ENCODE measurements around the gene MRS2.

MRS2 gene

DNA sequence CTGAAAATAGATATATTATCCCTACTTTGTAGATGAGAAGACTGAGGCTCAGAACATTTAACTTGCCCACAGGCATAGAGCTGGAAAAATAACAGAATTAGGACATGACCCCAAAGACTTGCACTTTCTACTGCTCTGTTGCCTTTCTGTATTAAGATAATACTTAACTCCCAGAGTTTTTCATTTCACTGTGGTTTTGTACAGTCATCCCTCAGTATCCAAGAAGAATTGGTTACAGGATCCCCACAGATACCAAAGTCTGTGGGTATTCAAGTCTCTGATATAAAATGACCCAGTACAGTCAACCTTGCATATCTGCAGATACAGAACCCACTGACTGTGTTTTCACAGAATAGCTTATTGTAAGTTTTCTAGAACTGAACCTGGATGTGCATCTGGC lies 16.8 kb downstream of the MRS2 start:
- Histone ChIP-seq H3K27ac (ENCODE audit: low read depth, low read length) (no peak overlapping the region), H3K27me3 (ENCODE audit: control insufficient read depth, insufficient read depth, low read length) (no peaks in the 10 kb centered on the region), H3K36me3 (ENCODE audit: control insufficient read depth, insufficient read depth, low read length) (peaks cover 18% of the 10 kb centered on the region), H3K4me1 (ENCODE audit: control insufficient read depth, insufficient read depth, low read length) (no peaks in the 10 kb centered on the region), H3K9ac (ENCODE audit: low read length) (no peak overlapping the region), H3K4me3 (ENCODE audit: low read length) (no peak overlapping the region)

- no peaks in the 10 kb centered on the region for H3K27me3 ChIP-seq (ENCODE audit: control insufficient read depth, insufficient read depth, low read length)
- peaks cover 10% of the 10 kb centered on the region for H3K36me3 ChIP-seq (ENCODE audit: control insufficient read depth, insufficient read depth, low read length)
- H3K4me1 ChIP-seq (ENCODE audit: control insufficient read depth, insufficient read depth, low read length): no peaks in the 10 kb centered on the region
- no peak overlapping the region for H3K9ac ChIP-seq (ENCODE audit: low read length)
- no peak overlapping the region for H3K4me3 ChIP-seq (ENCODE audit: low read length)
- no peak overlapping the region for H3K27ac ChIP-seq (ENCODE audit: low read depth, low read length)
Observed at GRCh38 chr6:24425091-24425490, 22.4 kb downstream of the MRS2 start.

GRCh38 chr6:24426729-24427446 lies 24.2 kb downstream of the MRS2 start:
- no peaks in the 10 kb centered on the region for H3K27me3 ChIP-seq (ENCODE audit: control insufficient read depth, insufficient read depth, low read length)
- H3K36me3 ChIP-seq (ENCODE audit: control insufficient read depth, insufficient read depth, low read length): peaks cover 5% of the 10 kb centered on the region
- no peaks in the 10 kb centered on the region for H3K4me1 ChIP-seq (ENCODE audit: control insufficient read depth, insufficient read depth, low read length)
- no peak overlapping the region for H3K4me3 ChIP-seq (ENCODE audit: low read length)
- no peak overlapping the region for H3K9ac ChIP-seq (ENCODE audit: low read length)
- H3K27ac ChIP-seq (ENCODE audit: low read depth, low read length): no peak overlapping the region

DNA sequence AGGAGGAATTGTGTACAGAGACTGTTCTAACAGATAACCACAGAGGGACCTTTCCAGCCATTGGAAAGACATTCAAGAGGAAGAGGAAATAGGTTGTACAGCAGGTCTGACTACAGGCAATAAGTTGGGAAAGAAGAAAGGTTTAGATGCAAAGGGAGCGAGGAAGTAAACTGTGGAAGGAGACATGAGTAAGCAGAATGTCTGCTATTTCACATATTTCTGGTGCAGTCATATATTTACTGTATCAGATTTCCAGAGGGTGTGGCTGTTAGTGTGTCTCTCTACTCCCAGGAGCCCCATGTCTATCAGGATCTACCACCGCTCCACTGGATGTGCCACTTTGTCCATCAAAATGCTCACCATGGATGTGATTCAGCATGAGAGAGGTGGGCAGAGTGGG lies 25.9 kb downstream of the MRS2 start:
- Histone ChIP-seq H3K9ac (ENCODE audit: low read length) (no peak overlapping the region), H3K27ac (ENCODE audit: low read depth, low read length) (no peak overlapping the region), H3K4me1 (ENCODE audit: control insufficient read depth, insufficient read depth, low read length) (no peaks in the 10 kb centered on the region), H3K27me3 (ENCODE audit: control insufficient read depth, insufficient read depth, low read length) (no peaks in the 10 kb centered on the region), H3K4me3 (ENCODE audit: low read length) (no peak overlapping the region), H3K36me3 (ENCODE audit: control insufficient read depth, insufficient read depth, low read length) (peaks cover 2% of the 10 kb centered on the region)

- Histone ChIP-seq H3K4me1 (ENCODE audit: control insufficient read depth, insufficient read depth, low read length) (no peaks in the 10 kb centered on the region), H3K27me3 (ENCODE audit: control insufficient read depth, insufficient read depth, low read length) (no peaks in the 10 kb centered on the region), H3K9ac (ENCODE audit: low read length) (no peak overlapping the region), H3K27ac (ENCODE audit: low read depth, low read length) (no peak overlapping the region), H3K36me3 (ENCODE audit: control insufficient read depth, insufficient read depth, low read length) (peaks cover 2% of the 10 kb centered on the region), H3K4me3 (ENCODE audit: low read length) (no peak overlapping the region)
Observed at GRCh38 chr6:24429146-24429545, 26.4 kb downstream of the MRS2 start.

DNA sequence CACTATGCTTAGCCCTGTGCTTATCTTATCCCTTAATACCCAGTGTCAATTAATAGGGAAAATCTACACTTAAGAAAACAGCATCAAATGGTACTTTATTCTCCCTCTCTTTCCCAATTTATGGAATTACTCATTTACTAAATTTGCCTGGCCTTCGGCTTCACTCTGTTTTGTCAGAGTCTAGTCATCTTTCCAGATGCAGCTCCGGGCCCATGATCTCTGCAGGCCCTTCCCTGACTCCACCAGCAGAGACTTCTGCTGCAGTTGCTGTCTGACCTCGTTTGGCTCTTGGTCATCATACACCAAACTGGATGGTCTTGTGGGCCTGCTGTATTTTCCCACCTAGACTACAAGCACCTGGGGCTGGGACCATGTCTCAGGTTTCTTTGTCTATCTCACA lies 27.4 kb downstream of the MRS2 start:
- Histone ChIP-seq H3K4me1 (ENCODE audit: control insufficient read depth, insufficient read depth, low read length) (no peaks in the 10 kb centered on the region), H3K27me3 (ENCODE audit: control insufficient read depth, insufficient read depth, low read length) (no peaks in the 10 kb centered on the region), H3K36me3 (ENCODE audit: control insufficient read depth, insufficient read depth, low read length) (peaks cover 2% of the 10 kb centered on the region), H3K4me3 (ENCODE audit: low read length) (no peak overlapping the region), H3K27ac (ENCODE audit: low read depth, low read length) (no peak overlapping the region), H3K9ac (ENCODE audit: low read length) (no peak overlapping the region)

DNA sequence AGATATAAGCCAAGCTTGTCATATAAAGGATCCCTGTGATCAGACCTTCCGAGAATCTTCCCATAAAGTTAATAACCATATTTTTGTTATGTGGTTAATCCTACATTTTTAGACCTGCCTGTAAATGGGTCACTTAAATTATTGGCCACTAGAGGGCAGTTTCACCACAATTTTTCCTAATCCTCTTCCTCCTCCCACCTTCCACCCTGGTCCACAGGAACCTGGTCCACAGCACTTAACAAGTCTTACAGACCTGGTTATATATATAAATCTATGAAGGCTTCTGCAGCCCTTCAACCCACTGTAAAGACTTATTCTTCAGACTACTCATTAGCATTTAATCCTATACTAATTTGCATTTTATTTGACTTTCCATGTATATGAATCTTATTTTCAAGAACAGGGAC lies 28.3 kb downstream of the MRS2 start:
- H3K27ac ChIP-seq (ENCODE audit: low read depth, low read length): no peak overlapping the region
- no peaks in the 10 kb centered on the region for H3K27me3 ChIP-seq (ENCODE audit: control insufficient read depth, insufficient read depth, low read length)
- no peak overlapping the region for H3K9ac ChIP-seq (ENCODE audit: low read length)
- H3K4me1 ChIP-seq (ENCODE audit: control insufficient read depth, insufficient read depth, low read length): no peaks in the 10 kb centered on the region
- no peak overlapping the region for H3K4me3 ChIP-seq (ENCODE audit: low read length)
- H3K36me3 ChIP-seq (ENCODE audit: control insufficient read depth, insufficient read depth, low read length): peaks cover 2% of the 10 kb centered on the region

GRCh38 chr6:24432611-24433010 lies 29.9 kb downstream of the MRS2 start:
- H3K27me3 ChIP-seq (ENCODE audit: control insufficient read depth, insufficient read depth, low read length): no peaks in the 10 kb centered on the region
- H3K4me1 ChIP-seq (ENCODE audit: control insufficient read depth, insufficient read depth, low read length): no peaks in the 10 kb centered on the region
- no peak overlapping the region for H3K27ac ChIP-seq (ENCODE audit: low read depth, low read length)
- no peak overlapping the region for H3K9ac ChIP-seq (ENCODE audit: low read length)
- H3K4me3 ChIP-seq (ENCODE audit: low read length): no peak overlapping the region
- peaks cover 2% of the 10 kb centered on the region for H3K36me3 ChIP-seq (ENCODE audit: control insufficient read depth, insufficient read depth, low read length)

DNA sequence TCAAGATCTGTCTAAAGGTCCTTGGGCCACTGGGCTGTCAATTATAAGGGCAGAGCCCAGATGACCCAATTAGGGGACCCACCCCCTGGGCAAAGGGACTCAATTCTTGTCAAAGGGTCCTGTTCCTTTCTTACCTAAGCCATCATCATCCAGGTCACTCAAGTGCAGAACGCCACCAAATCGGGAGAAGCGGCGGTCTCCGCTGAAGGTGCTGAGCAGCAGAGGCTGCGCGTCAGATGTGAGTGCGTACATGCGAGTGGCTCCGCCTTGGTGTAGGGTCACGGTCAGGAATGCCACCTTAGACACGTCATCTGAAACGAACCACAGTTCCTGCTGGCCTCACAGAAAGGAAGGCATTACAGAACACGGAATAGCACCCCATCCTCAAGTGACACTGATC lies 34.2 kb downstream of the MRS2 start:
- Histone ChIP-seq H3K36me3 (ENCODE audit: control insufficient read depth, insufficient read depth, low read length) (no peaks in the 10 kb centered on the region), H3K4me3 (ENCODE audit: low read length) (no peak overlapping the region)

DNA sequence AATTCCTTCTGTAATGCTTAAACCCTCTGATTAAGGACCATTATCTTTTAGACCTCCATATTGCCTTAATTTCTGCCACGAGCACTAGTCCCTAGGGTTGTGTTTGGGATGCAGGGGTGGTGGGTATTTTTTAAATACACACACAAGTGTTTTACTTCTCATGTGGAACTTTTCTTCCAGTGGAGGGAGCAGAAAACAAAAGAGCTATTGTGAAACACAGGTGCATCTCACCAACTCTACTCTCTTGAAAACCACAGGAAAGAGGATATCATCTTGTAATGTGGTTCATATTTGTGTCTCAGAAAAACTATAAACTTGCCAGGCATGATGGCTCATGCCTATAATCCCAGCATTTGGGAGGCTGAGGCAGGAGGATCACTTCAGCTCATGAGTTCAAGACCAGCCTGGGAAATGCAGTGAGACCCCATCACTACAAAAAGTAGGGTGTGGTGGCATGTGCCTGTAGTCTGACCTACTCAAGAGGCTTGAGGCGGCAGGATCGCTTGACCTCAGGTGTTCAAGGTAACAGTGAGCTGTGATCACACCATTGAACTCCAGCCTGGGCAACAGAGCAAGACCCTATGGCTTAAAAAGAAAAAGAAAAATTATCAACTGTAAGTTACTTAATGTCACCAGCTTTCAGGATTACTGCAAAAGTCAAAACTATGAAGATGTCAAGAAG lies 37.3 kb downstream of the MRS2 start:
- Histone ChIP-seq H3K4me1 (ENCODE audit: control insufficient read depth, insufficient read depth, low read length) (no peaks in the 10 kb centered on the region), H3K4me3 (ENCODE audit: low read length) (no peak overlapping the region), H3K9ac (ENCODE audit: low read length) (no peak overlapping the region), H3K27ac (ENCODE audit: low read depth, low read length) (no peak overlapping the region), H3K36me3 (ENCODE audit: control insufficient read depth, insufficient read depth, low read length) (no peaks in the 10 kb centered on the region), H3K27me3 (ENCODE audit: control insufficient read depth, insufficient read depth, low read length) (no peaks in the 10 kb centered on the region)

More for the DNA sequence above, 34.2 kb downstream of the MRS2 start:
- Histone ChIP-seq H3K9ac (ENCODE audit: low read length) (no peak overlapping the region), H3K27ac (ENCODE audit: low read depth, low read length) (no peak overlapping the region), H3K27me3 (ENCODE audit: control insufficient read depth, insufficient read depth, low read length) (no peaks in the 10 kb centered on the region), H3K4me1 (ENCODE audit: control insufficient read depth, insufficient read depth, low read length) (no peaks in the 10 kb centered on the region)

DNA sequence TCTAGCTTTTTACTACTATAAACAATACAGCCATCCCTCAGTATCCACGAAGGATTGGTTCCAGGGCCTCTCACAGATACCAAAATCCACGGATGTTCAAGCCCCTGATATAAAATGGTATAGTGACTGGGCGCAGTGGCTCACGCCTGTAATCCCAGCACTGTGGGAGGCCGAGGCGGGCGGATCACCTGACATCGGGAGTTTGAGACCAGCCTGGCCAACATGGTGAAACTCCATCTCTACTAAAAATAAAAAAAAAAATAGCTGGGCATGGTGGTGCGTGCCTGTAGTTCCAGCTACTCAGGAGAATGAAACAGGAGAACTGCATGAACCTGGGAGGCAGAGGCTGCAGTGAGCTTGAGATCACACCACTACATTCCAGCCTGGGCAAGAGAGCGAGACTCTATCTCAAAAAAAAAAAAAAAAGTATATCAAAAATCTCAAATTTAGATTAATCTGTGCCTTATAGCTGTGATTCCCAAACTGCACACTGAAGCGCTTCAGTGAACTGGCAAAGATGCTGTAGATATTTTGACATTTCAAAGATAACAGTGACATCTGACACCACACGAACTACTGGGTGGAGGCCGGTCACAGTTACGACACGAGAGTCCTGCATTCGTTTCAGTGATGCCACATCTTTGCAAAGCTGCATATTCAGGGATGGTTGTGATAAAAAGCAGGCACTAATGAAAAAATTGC lies 38.3 kb downstream of the MRS2 start:
- Histone ChIP-seq H3K36me3 (ENCODE audit: control insufficient read depth, insufficient read depth, low read length) (no peaks in the 10 kb centered on the region), H3K4me1 (ENCODE audit: control insufficient read depth, insufficient read depth, low read length) (no peaks in the 10 kb centered on the region), H3K27ac (ENCODE audit: low read depth, low read length) (no peak overlapping the region), H3K4me3 (ENCODE audit: low read length) (no peak overlapping the region), H3K9ac (ENCODE audit: low read length) (no peak overlapping the region), H3K27me3 (ENCODE audit: control insufficient read depth, insufficient read depth, low read length) (no peaks in the 10 kb centered on the region)

DNA sequence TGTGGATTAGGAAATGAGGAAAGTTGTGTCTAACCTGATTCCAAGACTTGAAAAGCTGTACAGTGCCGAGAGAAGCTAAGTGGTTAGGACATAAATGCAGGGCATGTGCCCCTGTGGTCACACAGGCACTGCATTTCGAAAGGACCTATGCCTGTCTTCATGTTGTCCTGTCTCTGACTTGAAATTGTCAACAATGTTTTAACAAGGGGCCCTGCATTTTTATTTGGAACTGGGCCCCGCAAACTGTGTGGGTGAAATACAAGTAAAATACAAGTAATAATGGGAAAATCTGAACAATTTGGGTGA lies 38.8 kb downstream of the MRS2 start:
- no peak overlapping the region for H3K9ac ChIP-seq (ENCODE audit: low read length)
- H3K36me3 ChIP-seq (ENCODE audit: control insufficient read depth, insufficient read depth, low read length): no peaks in the 10 kb centered on the region
- H3K4me3 ChIP-seq (ENCODE audit: low read length): no peak overlapping the region
- no peaks in the 10 kb centered on the region for H3K27me3 ChIP-seq (ENCODE audit: control insufficient read depth, insufficient read depth, low read length)
- no peaks in the 10 kb centered on the region for H3K4me1 ChIP-seq (ENCODE audit: control insufficient read depth, insufficient read depth, low read length)
- no peak overlapping the region for H3K27ac ChIP-seq (ENCODE audit: low read depth, low read length)

DNA sequence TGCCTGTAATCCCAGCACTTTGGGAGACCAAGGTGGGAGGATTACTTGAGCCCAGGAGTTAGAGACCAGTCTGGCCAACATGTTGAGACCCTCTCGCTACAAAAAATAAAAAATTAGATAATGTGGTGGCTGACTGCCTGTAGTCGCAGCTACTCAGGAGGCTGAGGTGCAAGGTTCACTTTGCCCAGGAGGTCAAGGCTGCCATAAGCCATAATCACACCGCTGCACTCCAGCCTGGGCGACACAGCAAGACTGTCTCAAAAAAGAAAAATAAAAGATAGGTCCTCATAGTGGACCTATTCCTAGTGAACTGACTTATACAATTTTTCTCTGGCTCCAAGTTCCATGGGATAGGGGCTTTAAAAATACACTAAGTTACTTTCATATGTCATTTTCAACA lies 41.9 kb downstream of the MRS2 start:
- Histone ChIP-seq H3K36me3 (ENCODE audit: control insufficient read depth, insufficient read depth, low read length) (no peaks in the 10 kb centered on the region), H3K4me1 (ENCODE audit: control insufficient read depth, insufficient read depth, low read length) (no peaks in the 10 kb centered on the region), H3K9ac (ENCODE audit: low read length) (no peak overlapping the region), H3K27me3 (ENCODE audit: control insufficient read depth, insufficient read depth, low read length) (no peaks in the 10 kb centered on the region), H3K4me3 (ENCODE audit: low read length) (no peak overlapping the region), H3K27ac (ENCODE audit: low read depth, low read length) (no peak overlapping the region)

All from rectal smooth muscle tissue (tissue), 1 donor.